T follicular helper cell (primary cell): Measurements from ENCODE around the gene CERS4.
A peak's percentile ranks its signal among the peaks of the same experiment; 100 is the strongest.
"Not testable (repeated sequence)": the region's sequence is repeated elsewhere in the genome, so short reads cannot be mapped to it uniquely, and the experiment has no call there.

Experiments used
- DNase-seq: peaks from one replicate; pipeline ENCODE4 v3.0.0-alpha.2; 2020; ENCODE audit warnings: low read depth

The CERS4 gene

DNA sequence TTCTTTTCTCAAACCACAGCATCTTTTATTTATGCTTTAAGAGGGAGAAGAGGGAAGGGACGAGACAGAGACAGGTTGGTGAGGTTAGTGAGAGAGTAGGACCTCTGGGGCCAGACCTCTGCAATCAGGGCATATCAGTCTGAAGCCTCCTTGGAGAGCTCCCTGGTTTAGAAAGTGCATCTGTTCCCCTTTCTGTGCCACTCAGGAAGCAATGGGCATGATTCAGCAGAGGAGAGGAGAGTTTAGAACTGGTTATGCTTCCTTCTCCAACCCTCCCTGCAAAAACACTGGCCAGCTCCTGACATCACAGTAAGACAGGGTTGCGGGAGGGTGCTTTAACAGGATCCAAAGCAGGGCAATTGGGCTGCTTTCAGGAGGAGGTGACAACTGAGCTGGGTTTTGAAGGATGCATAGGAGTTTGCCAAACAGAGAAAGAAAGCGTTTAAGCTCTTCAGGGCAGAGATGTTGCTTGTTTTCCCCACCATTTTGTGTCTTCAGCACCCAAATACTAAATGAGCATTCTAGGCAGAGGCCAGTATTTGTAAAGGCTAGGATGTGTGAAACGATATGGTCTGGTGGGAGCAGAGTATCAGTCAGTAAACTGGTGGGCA is 33.1 kb downstream of the CERS4 start:
- DNase-seq, result no peak

DNA sequence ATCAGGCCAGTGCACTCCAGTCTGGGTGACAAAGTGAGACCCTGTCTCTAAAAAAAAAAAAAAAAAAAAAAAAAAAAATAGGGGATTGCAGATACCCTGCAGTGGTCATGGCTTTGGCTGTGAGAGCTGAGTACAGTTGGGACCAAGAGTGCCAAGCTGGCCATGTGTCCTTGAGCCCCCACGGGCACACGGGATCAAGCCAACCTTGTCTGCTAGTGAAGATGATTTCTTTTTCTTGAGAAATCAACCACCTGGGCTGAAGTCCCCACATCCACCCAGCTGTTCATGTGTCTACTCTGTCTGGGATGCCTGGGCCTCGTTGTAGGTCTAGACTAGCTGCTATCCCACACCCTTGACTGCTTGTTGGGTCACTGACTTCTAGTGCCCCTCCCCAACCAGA is 34.0 kb downstream of the CERS4 start:
- no peak for DNase-seq

GRCh38 chr19:8244442-8244841 is 35.3 kb downstream of the CERS4 start:
- no peak for DNase-seq

GRCh38 chr19:8245869-8246835 is 37.0 kb downstream of the CERS4 start:
- no peak for DNase-seq

DNA sequence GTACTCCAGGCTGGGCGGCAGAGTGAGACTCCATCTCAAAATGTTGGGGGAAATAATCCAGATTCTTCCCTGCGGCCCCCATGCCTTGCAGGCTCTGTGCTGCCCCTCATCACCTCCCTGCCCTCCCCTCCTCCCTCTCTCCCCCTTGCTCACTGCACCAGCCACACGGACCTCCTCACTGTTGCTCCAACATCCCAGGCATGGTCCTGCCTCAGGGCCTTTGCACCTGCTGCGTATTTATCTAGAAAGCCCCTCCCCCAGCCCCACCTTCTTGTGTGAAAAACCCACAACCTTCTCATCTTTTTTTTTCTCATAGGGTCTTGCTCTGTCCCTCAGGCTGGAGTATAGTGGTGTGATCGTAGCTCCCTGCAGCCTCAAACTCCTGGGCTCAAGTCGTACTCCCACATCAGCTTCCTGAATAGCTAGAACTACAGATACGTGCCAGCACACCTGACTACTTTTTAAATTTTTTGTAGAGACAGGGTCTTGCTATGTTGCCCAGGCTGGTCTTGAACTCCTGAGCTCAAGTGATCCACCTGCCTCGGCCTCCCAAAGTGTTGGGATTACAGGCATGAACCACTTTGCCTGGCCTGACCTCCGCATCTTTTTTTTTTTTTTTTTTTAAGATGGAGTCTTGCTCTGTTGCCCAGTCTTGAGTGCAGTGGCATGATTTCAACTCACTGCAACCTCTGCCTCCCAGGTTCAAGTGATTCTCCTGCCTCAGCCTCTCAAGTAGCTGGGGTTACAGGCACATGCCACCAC is 38.1 kb downstream of the CERS4 start:
- DNase-seq, result not testable (repeated sequence)

DNA sequence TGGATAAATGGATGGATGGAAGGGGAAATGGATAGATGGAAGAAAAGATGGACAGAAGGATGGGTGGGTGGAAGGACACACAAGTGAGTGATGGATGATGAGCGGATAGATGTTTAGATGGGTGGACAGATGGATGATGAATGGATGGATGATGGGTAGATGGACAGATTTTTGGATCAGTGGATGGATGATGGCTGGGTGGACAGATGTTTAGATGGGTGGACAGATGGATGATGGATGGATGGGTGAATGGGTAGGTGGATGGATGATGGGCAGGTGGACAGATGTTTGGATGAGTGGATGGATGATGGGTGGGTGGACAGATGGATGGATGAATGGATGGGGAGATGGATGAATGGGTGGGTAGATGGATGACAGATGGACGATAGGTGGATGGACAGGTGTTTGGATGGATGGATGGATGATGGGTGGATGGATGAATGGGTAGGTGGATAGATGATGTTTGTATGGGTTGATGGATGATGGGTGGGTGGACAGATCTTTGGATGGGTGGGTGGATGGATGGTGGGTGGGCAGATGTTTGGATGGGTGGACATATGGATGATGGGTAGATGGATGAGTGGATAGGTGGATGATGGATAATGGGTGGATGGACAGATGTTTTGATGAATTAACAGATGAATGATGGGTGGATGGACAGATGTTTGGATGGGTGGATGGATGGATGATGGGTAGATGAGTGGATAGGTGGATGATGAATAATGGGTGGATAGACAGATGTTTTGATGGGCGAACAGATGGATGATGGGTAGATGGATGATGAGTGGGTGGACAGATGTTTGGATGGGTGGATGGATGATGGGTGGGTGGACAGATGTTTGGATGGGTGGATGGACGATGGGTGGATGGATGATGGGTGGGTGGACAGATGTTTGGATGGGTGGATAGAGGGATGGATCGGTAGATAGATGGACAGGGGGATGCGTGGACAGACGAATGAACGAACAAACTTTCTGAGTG is 39.5 kb downstream of the CERS4 start:
- no peak for DNase-seq

- no peak for DNase-seq
Measured at GRCh38 chr19:8250596-8250995, 41.4 kb downstream of the CERS4 start.

GRCh38 chr19:8251025-8251472 is 41.9 kb downstream of the CERS4 start:
- no peak for DNase-seq

GRCh38 chr19:8252922-8253589 is 43.9 kb downstream of the CERS4 start:
- peak; percentile 74 for DNase-seq

DNA sequence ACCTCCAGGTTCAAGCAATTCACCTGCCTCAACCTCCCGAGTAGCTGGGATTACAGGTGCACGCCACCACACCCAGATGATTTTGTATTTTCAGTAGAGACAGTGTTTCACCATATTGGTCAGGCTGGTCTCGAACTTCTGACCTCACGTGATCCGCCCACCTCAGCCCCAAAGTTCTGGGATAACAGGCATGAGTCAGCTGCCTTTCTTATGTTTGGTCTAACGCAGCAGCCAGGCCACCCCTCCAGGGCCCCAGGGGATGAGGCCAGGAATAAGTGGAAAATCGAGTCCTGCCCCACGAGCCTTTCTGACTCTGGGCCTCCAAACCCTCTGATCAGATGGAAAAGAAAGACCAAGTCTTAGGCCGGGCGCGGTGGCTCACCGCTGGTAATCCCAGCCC is 44.5 kb downstream of the CERS4 start:
- no peak for DNase-seq

DNA sequence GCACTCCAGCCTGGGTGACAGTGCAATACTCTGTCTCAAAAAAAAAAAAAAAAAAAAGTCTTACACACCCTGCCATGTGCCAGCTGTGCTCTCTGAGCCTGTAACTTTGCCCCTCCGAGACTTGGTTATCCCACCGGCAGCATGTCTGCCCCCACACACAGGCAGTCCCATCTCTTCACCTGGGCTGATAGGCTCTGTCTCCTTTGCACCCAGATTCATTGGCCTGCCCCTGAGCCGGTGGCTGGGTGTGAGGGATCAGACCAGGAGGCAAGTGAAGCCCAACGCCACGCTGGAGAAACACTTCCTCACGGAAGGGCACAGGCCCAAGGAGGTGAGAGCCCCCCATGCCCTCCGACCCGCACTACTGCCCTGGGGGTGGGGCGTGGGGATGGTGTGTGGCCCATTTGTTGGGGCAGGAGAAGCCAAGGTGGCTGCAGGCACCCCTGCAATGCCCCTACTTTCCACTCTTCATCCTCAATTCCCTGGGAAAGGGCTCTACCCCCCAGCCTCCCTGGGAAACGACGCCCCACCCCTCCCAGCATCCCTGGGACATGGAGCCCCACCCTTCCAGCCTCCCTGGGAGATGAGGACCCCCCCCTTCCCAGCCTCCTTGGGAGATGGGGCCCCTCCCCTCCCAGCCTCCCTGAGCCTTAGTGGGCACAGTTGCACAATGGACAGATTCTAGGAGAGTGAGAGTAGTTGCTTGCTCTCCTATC is 45.3 kb downstream of the CERS4 start:
- DNase-seq, result no peak

DNA sequence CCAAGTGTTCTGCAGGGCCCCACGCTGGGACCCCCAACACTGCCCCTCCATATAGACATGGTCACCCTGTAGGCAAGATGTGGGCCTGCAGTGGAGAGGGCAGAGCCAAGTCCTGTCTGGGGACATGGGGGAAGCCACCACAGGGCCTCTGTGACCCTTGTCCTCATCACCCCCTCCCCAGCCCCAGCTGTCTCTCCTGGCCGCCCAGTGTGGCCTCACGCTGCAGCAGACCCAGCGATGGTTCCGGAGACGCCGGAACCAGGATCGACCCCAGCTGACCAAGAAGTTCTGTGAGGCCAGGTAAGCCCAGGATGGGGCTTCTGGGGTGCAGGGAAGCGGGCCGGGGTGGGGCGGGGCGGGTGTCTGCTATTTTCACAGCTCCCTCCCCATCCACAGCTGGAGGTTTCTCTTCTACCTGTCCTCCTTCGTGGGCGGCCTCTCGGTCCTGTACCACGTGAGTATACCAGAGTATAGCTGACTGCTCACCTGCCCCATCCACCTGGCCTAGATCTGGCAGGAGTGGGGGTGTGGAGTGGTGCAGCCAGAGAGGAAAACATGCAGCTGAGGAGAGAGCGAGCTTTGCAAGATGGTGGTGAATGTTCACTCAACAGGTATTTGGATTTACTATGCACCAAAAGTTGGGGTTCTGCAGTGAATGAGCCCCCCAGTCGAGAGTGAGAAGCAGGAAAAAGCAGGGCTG is 46.4 kb downstream of the CERS4 start:
- no peak for DNase-seq

DNA sequence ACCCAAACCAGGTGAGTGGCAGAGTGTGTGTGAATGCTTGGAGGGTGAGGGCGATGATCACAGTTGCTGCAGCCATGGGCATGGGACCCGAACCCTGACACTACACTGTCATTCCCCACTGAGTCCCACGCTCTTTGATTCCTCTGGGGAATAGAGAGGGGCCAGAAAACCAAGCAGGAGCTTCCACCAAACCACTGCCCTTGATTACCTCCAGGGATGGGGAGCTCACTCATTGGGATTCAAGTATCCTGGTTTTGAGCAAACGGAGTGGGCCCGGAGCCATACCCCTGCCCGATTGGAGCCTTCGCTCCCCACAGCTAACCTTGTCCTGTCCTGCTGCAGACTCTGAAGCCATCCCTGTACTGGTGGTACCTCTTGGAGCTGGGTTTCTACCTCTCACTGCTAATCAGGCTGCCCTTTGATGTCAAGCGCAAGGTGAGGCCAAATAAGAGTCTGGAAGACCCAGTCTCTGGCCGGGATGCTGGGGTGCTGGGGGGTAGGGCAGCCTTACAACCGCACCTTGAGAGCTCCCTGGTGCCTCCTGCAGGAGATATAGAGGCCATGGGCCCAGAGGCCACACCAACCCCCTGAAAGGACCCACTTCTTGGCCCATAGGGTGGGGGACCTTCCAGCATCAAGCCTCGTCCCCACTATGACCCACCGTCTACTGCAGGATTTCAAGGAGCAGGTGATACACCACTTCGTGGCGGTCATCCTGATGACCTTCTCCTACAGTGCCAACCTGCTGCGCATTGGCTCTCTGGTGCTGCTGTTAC is 47.3 kb downstream of the CERS4 start:
- no peak for DNase-seq

- DNase-seq, result no peak
Measured at GRCh38 chr19:8257052-8257443, 47.9 kb downstream of the CERS4 start.

- no peak for DNase-seq
Measured at GRCh38 chr19:8259142-8259921, 50.2 kb downstream of the CERS4 start.

DNA sequence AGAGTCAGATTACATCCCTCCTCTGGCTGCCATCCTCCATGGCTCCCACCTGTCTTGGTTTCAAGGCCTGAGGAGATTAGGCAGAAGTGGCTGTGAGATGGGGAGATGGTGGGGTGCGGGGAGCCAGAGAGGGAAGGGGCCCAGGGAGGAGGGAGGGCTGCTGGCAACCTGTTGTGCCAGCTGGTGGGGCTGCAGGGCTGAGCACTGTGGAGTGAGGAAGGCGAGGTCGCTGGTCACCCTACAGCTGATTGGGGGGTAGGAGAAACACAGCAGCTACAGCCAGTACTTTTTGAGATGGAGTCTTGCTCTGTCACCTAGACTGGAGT is 50.7 kb downstream of the CERS4 start:
- no peak for DNase-seq

- DNase-seq, result no peak
Measured at GRCh38 chr19:8261347-8261746, 52.2 kb downstream of the CERS4 start.

DNA sequence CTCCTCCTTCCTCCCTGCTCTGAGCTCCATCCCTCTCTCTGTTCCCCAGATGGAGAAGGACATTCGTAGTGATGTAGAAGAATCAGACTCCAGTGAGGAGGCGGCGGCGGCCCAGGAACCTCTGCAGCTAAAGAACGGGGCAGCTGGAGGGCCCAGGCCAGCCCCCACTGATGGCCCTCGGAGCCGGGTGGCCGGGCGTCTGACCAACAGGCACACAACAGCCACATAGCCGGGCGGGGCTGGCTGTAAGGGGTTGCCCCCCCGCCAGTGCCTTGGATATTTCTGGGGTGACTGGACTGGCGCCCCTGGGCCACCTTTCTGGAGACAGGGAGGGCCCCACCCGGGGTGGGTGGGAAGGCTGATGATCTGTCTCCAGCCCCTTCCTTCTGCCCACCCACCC is 52.7 kb downstream of the CERS4 start:
- DNase-seq, result no peak
